Lower leg skin (tissue), 3 donors: ENCODE results near the gene RPRML.

Experiments
- POLR2A ChIP-seq, 2 donors: fragments of 450-650 bp; IDR thresholded peaks; one replicate each; pipeline ENCODE4 v1.6.1; 2016 to 2017; ENCODE audit warnings: antibody characterized with exemption in 2 of 2, mild to moderate bottlenecking in 1 of 2, moderate library complexity in 1 of 2
- TF ChIP-seq, protein P1 (sequence below), 3 donors: fragments of 450-650 bp; IDR thresholded peaks; one replicate each; pipeline ENCODE4 v1.5.1; 2016; ENCODE audit warnings: antibody characterized with exemption in 3 of 3, mild to moderate bottlenecking in 3 of 3, moderate library complexity in 2 of 3

DNA sequence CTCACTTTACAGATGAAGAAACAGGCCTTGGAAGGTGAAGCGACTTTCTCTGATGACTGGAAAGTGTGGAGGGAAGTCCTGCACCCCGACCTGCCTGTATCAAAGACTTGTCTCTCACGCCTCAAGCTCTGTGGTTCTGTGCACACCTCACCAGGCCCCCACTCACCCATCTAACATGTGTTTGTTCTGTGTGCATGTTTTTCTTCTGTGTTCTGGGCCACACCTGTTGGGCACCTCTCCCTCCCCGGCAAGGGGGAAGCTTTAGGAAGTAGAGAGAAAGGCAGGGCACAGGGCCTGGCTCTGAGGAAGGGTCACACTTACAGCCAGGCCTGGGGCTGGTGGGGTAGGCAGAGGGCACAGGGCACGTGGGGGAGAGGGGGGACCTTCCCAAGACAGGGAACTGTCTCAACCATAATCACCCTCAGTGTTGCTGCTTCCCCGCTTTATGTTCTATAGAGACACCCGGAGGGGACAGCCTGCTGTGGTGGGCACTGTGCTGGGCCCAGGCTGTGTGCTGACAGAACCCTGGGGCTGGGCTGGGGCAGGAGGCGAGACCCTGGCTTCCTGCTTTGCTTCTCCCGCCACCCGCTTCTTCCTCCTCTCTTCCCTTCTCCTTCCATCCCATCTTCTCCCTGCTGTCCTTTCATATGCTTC is 7.3 kb downstream of the RPRML start:
- TF ChIP-seq, protein P1, sequence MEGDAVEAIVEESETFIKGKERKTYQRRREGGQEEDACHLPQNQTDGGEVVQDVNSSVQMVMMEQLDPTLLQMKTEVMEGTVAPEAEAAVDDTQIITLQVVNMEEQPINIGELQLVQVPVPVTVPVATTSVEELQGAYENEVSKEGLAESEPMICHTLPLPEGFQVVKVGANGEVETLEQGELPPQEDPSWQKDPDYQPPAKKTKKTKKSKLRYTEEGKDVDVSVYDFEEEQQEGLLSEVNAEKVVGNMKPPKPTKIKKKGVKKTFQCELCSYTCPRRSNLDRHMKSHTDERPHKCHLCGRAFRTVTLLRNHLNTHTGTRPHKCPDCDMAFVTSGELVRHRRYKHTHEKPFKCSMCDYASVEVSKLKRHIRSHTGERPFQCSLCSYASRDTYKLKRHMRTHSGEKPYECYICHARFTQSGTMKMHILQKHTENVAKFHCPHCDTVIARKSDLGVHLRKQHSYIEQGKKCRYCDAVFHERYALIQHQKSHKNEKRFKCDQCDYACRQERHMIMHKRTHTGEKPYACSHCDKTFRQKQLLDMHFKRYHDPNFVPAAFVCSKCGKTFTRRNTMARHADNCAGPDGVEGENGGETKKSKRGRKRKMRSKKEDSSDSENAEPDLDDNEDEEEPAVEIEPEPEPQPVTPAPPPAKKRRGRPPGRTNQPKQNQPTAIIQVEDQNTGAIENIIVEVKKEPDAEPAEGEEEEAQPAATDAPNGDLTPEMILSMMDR (IDR thresholded peaks at IDR 0.05), result no peak
- TF ChIP-seq POLR2A (IDR thresholded peaks at IDR 0.05), result no peak
